Stomach (tissue), 9 donors: ENCODE measurements around the gene UCKL1. TPM values are rescaled to one million over a fixed set of nuclear protein-coding genes. Genes with fewer than 3 reads are reported as not detected.
A peak's percentile ranks its signal among the peaks of the same experiment; 100 is the strongest.

Source experiments
- DNase-seq, 2 donors: peaks; one replicate each; pipeline versions ENCODE4 v3.0.0 to v3.0.0-alpha.2; 2013 to 2019
- H3K27ac ChIP-seq, 5 donors: fragments of 200-600 bp in 4 of 5; sonication (generic) in 4 of 5; one replicate each; pipeline ENCODE4 v1.5.1; 2013 to 2019; ENCODE audit warnings: mild to moderate bottlenecking in 1 of 5, moderate library complexity in 1 of 5
- H3K27me3 ChIP-seq, 3 donors: fragments of 200-600 bp; sonication (generic); one replicate each; pipeline ENCODE4 v1.5.1; 2017 to 2019; ENCODE audit warnings: mixed run types in 1 of 3
- H3K36me3 ChIP-seq, 4 donors: fragments of 200-600 bp; sonication (generic); 1 replicate in 3 of 4; 2 replicates in 1 of 4; pipeline ENCODE4 v1.5.1; 2016 to 2019
- H3K4me1 ChIP-seq, 4 donors: fragments of 200-600 bp; sonication (generic); one replicate each; pipeline ENCODE4 v1.5.1; 2016 to 2019
- H3K4me3 ChIP-seq, 4 donors: fragments of 200-600 bp; sonication (generic) in 3 of 4; one replicate each; pipeline ENCODE4 v1.5.1; 2016 to 2019; ENCODE audit warnings: mild to moderate bottlenecking in 1 of 4
- H3K9me3 ChIP-seq, 4 donors: fragments of 200-600 bp; sonication (generic); one replicate each; pipeline ENCODE4 v1.5.1; 2016 to 2019
- EP300 ChIP-seq: sonication (generic); formaldehyde crosslinking; IDR thresholded peaks from one replicate; pipeline ENCODE4 v1.6.1; 2017; ENCODE audit warnings: antibody characterized with exemption
- POLR2A ChIP-seq, 4 donors: fragments of 450-650 bp; IDR thresholded peaks; one replicate each; pipeline ENCODE4 v1.6.1; 2016; ENCODE audit warnings: antibody characterized with exemption in 4 of 4, control low read depth in 2 of 4, mild to moderate bottlenecking in 1 of 4, moderate library complexity in 1 of 4
- POLR2AphosphoS5 ChIP-seq, 3 donors: sonication (generic); formaldehyde crosslinking; IDR thresholded peaks; one replicate each; pipeline ENCODE4 v1.6.1; 2016; ENCODE audit warnings: antibody characterized with exemption in 3 of 3
- WGBS, 5 donors: extraction: QIAGEN DNeasy Blood & Tissue Kit in 3 of 5; methylation state at CpG; one replicate each; pipeline versions ENCODE4 v1.1.5 to v1.1.7; 2013 to 2018; 5-methylcytosine and 5-hydroxymethylcytosine counted together
- intact Hi-C: fragments of 100-400 bp; cut with DNase I; formaldehyde crosslinking; loops from one replicate; pipeline ENCODE4 v1.15.1; 2023; ENCODE audit warnings: low total_unique reads
- polyA plus RNA-seq, 3 donors: library from polyadenylated mRNA; stranded (reverse); fragments of 200-250 nt; gene quantifications; one replicate each; pipeline ENCODE4 v1.2.3, GENCODE V29; 2013
- total RNA-seq, 5 donors: library from RNA; depleted of rRNA; stranded (reverse); fragments of >200 nt; gene quantifications; one replicate each; pipeline versions ENCODE4 v1.1.0 to v1.2.3, GENCODE V29; 2014 to 2016
- TF ChIP-seq, protein P1 (sequence below), 7 experiments: fragments of 450-650 bp in 4 of 7; fragments of 200-600 bp in 3 of 7; sonication (generic) in 3 of 7; IDR thresholded peaks; one replicate each; pipeline ENCODE4 v1.5.1; 2016 to 2019; ENCODE audit warnings: antibody characterized with exemption in 7 of 7, control low read depth in 2 of 7, mild to moderate bottlenecking in 1 of 7
- donor health status: healthy with polysubstance abuse.
- donor health status: Bipolar disorder and iron deficiency.
- donor health status: healthy.

Gene UCKL1
- total and polyA plus RNA-seq, 8 donors, result 17.7 to 107 (median 32.2) TPM

DNA sequence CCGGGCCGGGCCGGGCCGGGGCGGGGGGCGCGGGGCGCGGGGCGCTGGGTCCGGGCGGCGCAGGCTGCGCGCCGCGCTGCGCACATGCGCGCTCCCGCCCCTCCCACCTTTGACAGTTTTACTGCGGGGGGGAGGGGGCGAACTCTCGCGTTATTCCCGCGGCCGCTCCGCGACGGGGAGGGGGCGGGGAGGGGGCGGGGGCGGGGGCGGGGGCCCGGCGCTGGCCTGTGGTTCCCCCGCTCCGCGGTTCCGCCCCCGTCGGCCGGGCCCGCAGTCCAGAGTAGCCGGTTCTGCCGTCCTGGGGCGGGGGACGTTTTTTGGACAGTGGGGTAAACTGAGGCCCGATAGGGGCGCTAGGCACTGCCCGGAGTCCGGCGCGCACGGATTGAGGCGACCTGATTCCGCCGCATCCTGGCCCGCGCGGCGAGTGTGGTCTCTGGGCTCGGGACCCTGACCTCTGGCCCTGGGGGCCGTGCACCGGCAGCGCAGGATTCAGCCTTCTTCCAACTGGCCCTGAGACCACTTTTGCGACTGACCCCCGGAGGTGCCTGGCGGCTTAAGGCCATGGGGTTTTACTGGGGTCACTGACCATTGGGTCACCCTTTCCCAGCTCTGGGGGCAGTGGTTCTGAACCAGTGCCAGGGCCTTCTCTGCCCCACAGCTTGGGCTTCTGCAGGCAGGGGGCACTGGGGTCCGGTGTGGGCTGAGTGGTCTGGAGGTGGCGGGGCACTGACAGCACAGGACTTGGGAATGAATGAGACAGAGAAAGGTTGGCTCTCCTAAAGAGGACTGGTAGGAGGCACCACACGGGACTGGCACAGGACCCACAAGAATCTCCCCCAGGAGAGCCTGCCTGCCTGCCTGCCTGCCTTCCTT lies 13.9 kb upstream of the UCKL1 start, which contains the start of gene ZNF512B:
ZNF512B (minus strand) TSS at position 93 of the 876 bp plus-strand sequence. CDS start 1,980 bp downstream, outside the sequence.
- peak within 1 kb of the TSS; percentile 67 to 87 (median 70) for H3K4me3 ChIP-seq
- no peaks in the 10 kb centered on the region for H3K27me3 ChIP-seq
- H3K4me1 ChIP-seq, result peaks cover 21 to 43% (median 36%) of the 10 kb centered on the region in 4 donors
- intact Hi-C loops, result loop anchor here (5.0 kb wide), 1 partner anchor 433 kb away; the partner anchor contains the start of gene PTK6
- WGBS, 5 donors, result 4 to 32% (median 7%) methylated on average over 5 to 68 of the region's 73 CpGs
- peaks cover 0 to 10% (median 1%) of the 10 kb centered on the region in 4 donors for H3K9me3 ChIP-seq
- peaks cover 5 to 23% (median 18%) of the 10 kb centered on the region in 4 donors for H3K36me3 ChIP-seq
- H3K27ac ChIP-seq, result peak within 1 kb of the TSS; percentile 42 to 85 (median 50)
- DNase-seq, result peak; percentile 73 to 88
- TF ChIP-seq EP300 (no peak), POLR2AphosphoS5 (IDR thresholded peaks at IDR 0.05) (peak in 1 of 3 donors; percentile 34), POLR2A (IDR thresholded peaks at IDR 0.05) (no peak)
- TF ChIP-seq, protein P1, sequence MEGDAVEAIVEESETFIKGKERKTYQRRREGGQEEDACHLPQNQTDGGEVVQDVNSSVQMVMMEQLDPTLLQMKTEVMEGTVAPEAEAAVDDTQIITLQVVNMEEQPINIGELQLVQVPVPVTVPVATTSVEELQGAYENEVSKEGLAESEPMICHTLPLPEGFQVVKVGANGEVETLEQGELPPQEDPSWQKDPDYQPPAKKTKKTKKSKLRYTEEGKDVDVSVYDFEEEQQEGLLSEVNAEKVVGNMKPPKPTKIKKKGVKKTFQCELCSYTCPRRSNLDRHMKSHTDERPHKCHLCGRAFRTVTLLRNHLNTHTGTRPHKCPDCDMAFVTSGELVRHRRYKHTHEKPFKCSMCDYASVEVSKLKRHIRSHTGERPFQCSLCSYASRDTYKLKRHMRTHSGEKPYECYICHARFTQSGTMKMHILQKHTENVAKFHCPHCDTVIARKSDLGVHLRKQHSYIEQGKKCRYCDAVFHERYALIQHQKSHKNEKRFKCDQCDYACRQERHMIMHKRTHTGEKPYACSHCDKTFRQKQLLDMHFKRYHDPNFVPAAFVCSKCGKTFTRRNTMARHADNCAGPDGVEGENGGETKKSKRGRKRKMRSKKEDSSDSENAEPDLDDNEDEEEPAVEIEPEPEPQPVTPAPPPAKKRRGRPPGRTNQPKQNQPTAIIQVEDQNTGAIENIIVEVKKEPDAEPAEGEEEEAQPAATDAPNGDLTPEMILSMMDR (IDR thresholded peaks at IDR 0.05), result no peak

DNA sequence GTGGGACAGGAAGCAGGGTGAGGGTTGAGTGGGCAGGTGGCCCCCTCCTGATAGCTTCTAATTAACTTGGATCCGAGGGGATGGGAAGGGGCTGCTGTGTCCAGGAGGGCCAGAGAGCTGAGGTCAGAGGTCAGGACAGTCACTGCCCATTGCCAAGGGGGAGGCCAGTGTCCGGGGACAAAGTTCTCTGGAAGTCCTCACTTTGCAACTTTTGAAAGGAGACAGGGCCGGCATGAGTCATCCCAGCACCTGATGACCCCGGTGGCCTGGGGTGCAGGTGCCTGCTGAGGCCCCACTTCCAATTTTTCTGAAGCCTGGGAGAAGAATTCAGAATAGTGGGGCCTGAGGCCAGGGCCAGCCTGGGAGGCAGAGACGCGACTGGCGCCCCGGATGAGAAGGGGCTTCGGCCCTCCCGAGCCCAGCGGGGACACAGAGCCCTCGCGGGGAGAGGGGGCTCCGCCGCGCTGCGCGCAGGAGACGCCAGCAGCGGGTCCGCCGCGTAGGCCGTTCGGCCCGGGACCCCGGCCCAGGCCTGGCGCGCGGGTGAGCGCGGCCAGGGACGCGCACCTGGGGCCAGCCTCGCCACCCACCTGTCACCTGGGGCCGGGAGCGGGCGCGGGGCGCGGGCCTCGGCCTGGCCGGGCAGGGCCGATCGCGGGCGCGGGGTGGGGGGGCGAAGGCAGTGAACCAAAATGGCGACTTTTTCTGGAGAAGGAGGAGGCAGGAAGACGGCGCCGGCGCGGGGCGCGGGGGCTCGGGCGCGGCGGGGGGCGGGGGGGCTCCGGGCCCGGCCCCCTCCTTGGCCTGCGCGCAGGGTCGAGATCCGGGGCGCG lies 12.9 kb upstream of the UCKL1 start:
- H3K9me3 ChIP-seq, result peaks cover 0 to 15% (median 1%) of the 10 kb centered on the region in 4 donors
- no peaks in the 10 kb centered on the region for H3K27me3 ChIP-seq
- WGBS, 5 donors, result 1 to 9% (median 2%) methylated on average over 6 to 70 of the region's 70 CpGs
- DNase-seq, result peak; percentile 27 to 74
- peaks cover 9 to 28% (median 23%) of the 10 kb centered on the region in 4 donors for H3K36me3 ChIP-seq
- peak overlapping the region; percentile 67 to 87 (median 70) for H3K4me3 ChIP-seq
- H3K4me1 ChIP-seq, result peaks cover 21 to 34% (median 27%) of the 10 kb centered on the region in 4 donors
- peak overlapping the region; percentile 35 to 85 (median 50) for H3K27ac ChIP-seq
- TF ChIP-seq, protein P1 (IDR thresholded peaks at IDR 0.05), result no peak
- TF ChIP-seq POLR2AphosphoS5 (IDR thresholded peaks at IDR 0.05) (no peak), POLR2A (IDR thresholded peaks at IDR 0.05) (no peak), EP300 (no peak)
- intact Hi-C loops, result no loop called here

DNA sequence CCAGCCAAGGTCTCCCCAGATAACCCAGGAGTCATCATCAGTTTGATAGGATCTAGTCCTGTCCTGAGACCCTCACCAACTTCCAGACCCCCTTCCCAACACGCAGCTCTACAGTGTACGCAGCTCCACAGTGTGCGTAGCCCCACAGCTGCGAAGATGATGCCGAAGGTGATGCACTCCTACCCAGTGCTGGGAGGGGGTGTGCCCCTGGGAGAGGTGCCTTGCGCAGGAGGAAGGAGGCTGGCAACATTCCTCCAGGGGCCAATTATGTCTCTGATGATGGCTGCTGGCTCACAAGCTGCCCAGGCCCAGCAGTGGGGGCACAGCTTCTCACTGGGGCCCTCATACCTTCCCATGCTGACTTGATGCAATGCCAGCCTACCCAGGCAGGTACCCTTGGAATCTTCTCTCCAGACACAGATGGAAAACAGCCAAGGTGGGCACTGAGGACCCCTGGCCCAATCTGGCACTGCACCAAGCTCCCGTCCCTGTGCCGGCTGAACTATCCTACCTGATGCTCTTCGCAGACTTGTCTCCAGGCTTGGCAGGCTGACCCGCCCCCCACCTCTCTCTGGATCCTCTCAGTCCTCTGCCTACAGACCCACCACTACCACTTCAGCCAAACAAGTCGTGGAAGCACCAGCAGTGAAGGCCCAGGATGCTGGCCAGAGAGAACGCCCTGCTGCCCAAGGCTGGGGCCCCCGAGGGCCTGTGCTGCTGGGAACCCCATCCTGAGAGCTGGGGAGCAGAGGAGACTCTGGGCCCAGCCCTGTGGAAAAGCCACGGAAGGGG lies 12.1 kb upstream of the UCKL1 start:
- WGBS, 5 donors, result 74 to 84% (median 79%) methylated on average over 7 to 14 of the region's 14 CpGs
- Histone ChIP-seq H3K36me3 (peaks cover 17 to 36% (median 31%) of the 10 kb centered on the region in 4 donors), H3K27ac (peak overlapping the region in 4 of 5 donors; percentile 35 to 85 (median 66)), H3K4me3 (peak overlapping the region; percentile 67 to 87 (median 70)), H3K9me3 (peaks cover 0 to 15% (median 1%) of the 10 kb centered on the region in 4 donors), H3K27me3 (no peaks in the 10 kb centered on the region), H3K4me1 (peaks cover 16 to 26% (median 20%) of the 10 kb centered on the region in 4 donors)
- peak in 1 of 2 donors; percentile 31 for DNase-seq
- intact Hi-C loops, result no loop called here
- TF ChIP-seq, protein P1 (IDR thresholded peaks at IDR 0.05), result no peak
- TF ChIP-seq POLR2AphosphoS5 (IDR thresholded peaks at IDR 0.05), result no peak
- no peak for TF ChIP-seq EP300
- TF ChIP-seq POLR2A (IDR thresholded peaks at IDR 0.05), result no peak
